IPS-15b (cell line): ENCODE data around the gene HELZ.

Experiments used
- H3K27me3 ChIP-seq: one replicate; pipeline ENCODE4 v1.6.1; 2013; ENCODE audit warnings: low read length; ENCODE audit not compliant: control insufficient read depth, insufficient read depth
- H3K36me3 ChIP-seq: one replicate; pipeline ENCODE4 v1.6.1; 2013; ENCODE audit warnings: low read length; ENCODE audit not compliant: control insufficient read depth, insufficient read depth
- H3K4me1 ChIP-seq: one replicate; pipeline ENCODE4 v1.6.1; 2013; ENCODE audit warnings: mild to moderate bottlenecking, low read length; ENCODE audit not compliant: control insufficient read depth, insufficient read depth
- H3K4me3 ChIP-seq: one replicate; pipeline ENCODE4 v1.5.1; 2013; ENCODE audit warnings: low read depth, low read length
- H3K9ac ChIP-seq: one replicate; pipeline ENCODE4 v1.6.1; 2013; ENCODE audit warnings: low read depth, mild to moderate bottlenecking, low read length
- H3K9me3 ChIP-seq: one replicate; pipeline ENCODE4 v1.6.1; 2013; ENCODE audit warnings: mild to moderate bottlenecking, low read length; ENCODE audit not compliant: control insufficient read depth, insufficient read depth

HELZ gene

GRCh38 chr17:67026341-67026740, 218.7 kb downstream of the HELZ start:
- Histone ChIP-seq H3K36me3 (no peaks in the 10 kb centered on the region), H3K4me3 (no peak overlapping the region), H3K9me3 (no peaks in the 10 kb centered on the region), H3K9ac (no peak overlapping the region), H3K27me3 (no peaks in the 10 kb centered on the region), H3K4me1 (no peaks in the 10 kb centered on the region)

- Histone ChIP-seq H3K36me3 (no peaks in the 10 kb centered on the region), H3K27me3 (no peaks in the 10 kb centered on the region), H3K9ac (no peak overlapping the region), H3K4me1 (no peaks in the 10 kb centered on the region), H3K4me3 (no peak overlapping the region), H3K9me3 (no peaks in the 10 kb centered on the region)
Observed at GRCh38 chr17:67025216-67025792, 219.7 kb downstream of the HELZ start.

- Histone ChIP-seq H3K4me3 (no peak overlapping the region), H3K9me3 (no peaks in the 10 kb centered on the region)
Observed at GRCh38 chr17:67024736-67025135, 220.3 kb downstream of the HELZ start.

GRCh38 chr17:67022451-67022810, 222.6 kb downstream of the HELZ start:
- no peaks in the 10 kb centered on the region for H3K27me3 ChIP-seq
- no peaks in the 10 kb centered on the region for H3K9me3 ChIP-seq
- no peaks in the 10 kb centered on the region for H3K4me1 ChIP-seq
- no peak overlapping the region for H3K4me3 ChIP-seq
- no peaks in the 10 kb centered on the region for H3K36me3 ChIP-seq
- H3K9ac ChIP-seq, result no peak overlapping the region

More at GRCh38 chr17:67024736-67025135, 220.3 kb downstream of the HELZ start:
- no peaks in the 10 kb centered on the region for H3K27me3 ChIP-seq
- H3K36me3 ChIP-seq, result no peaks in the 10 kb centered on the region
- H3K9ac ChIP-seq, result no peak overlapping the region
- H3K4me1 ChIP-seq, result no peaks in the 10 kb centered on the region

- Histone ChIP-seq H3K36me3 (no peaks in the 10 kb centered on the region), H3K9ac (no peak overlapping the region), H3K4me1 (no peaks in the 10 kb centered on the region), H3K4me3 (no peak overlapping the region), H3K27me3 (no peaks in the 10 kb centered on the region), H3K9me3 (no peaks in the 10 kb centered on the region)
Observed at GRCh38 chr17:67021743-67022450, 223.1 kb downstream of the HELZ start.

- H3K9me3 ChIP-seq, result no peaks in the 10 kb centered on the region
- H3K27me3 ChIP-seq, result no peaks in the 10 kb centered on the region
- no peaks in the 10 kb centered on the region for H3K4me1 ChIP-seq
- H3K9ac ChIP-seq, result no peak overlapping the region
- H3K4me3 ChIP-seq, result no peak overlapping the region
- no peaks in the 10 kb centered on the region for H3K36me3 ChIP-seq
Observed at GRCh38 chr17:67021196-67021595, 223.8 kb downstream of the HELZ start.
